Liver (tissue), 3 donors: Measurements from ENCODE around the gene RHOH.

ENCODE experiments used
- ATF3 ChIP-seq: IDR thresholded peaks from 2 replicates; pipeline ENCODE4 v1.6.1; 2016; ENCODE audit warnings: antibody characterized with exemption
- CTCF ChIP-seq: fragments of 150-350 bp; IDR thresholded peaks from 2 replicates; pipeline ENCODE4 v1.5.1; 2017; ENCODE audit warnings: improper control_type of control experiment, low read depth, low read length; ENCODE audit not compliant: missing input control
- GABPA ChIP-seq, 2 donors: IDR thresholded peaks in 1 of 2; conservative IDR thresholded peaks in 1 of 2; 2 replicates each; pipeline ENCODE4 v1.6.1; 2016; ENCODE audit warnings: antibody characterized with exemption in 2 of 2, mild to moderate bottlenecking in 1 of 2, moderate library complexity in 1 of 2
- HNF4A ChIP-seq, 2 donors: conservative IDR thresholded peaks; 2 replicates each; pipeline ENCODE4 v1.6.1; 2016; ENCODE audit warnings: antibody characterized with exemption in 2 of 2, mild to moderate bottlenecking in 2 of 2
- JUND ChIP-seq, 2 donors: IDR thresholded peaks; 2 replicates each; pipeline ENCODE4 v1.6.1; 2016; ENCODE audit warnings: antibody characterized with exemption in 2 of 2
- RAD21 ChIP-seq, 2 donors: IDR thresholded peaks; 2 replicates each; pipeline ENCODE4 v1.6.1; 2016; ENCODE audit warnings: antibody characterized with exemption in 2 of 2, mild to moderate bottlenecking in 2 of 2
- RXRA ChIP-seq, 2 donors: IDR thresholded peaks; 2 replicates each; pipeline ENCODE4 v1.6.1; 2017 to 2018; ENCODE audit warnings: antibody characterized with exemption in 2 of 2, mild to moderate bottlenecking in 1 of 2
- SP1 ChIP-seq: IDR thresholded peaks from 2 replicates; pipeline ENCODE4 v1.6.1; 2018; ENCODE audit warnings: antibody characterized with exemption, mild to moderate bottlenecking
- YY1 ChIP-seq: IDR thresholded peaks from 2 replicates; pipeline ENCODE4 v1.6.1; 2016; ENCODE audit warnings: antibody characterized with exemption, mild to moderate bottlenecking
- donor health status: healthy.
- donor health status: healthy.

DNA sequence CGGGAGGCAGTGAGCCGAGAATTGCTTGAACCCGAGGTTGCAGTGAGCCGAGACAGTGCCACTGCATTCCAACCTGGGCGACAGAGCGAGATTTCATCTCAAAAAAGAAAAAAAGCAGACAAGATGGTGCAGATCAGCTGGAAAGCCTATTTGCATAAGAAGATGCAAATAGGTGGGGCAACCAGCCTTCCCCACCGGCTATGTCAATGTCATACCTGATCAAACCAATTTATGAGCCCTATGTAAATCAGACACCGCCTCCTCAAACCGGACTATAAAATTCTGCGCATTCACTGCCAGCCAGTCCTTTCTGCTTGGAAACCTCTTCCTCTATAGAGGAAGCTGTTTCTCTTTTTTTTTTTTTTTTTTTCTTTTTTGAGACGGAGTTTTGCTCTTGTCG, 73.8 kb downstream of the RHOH start:
- TF ChIP-seq CTCF (no peak), SP1 (no peak), GABPA (IDR thresholded peaks at IDR 0.05 in 1 of 2, conservative IDR thresholded peaks at IDR 0.05 in 1 of 2) (no peak), RXRA (IDR thresholded peaks at IDR 0.05) (no peak), RAD21 (IDR thresholded peaks at IDR 0.05) (no peak), YY1 (no peak), JUND (IDR thresholded peaks at IDR 0.05) (no peak), HNF4A (conservative IDR thresholded peaks at IDR 0.05) (no peak), ATF3 (no peak)
